ENCODE measurements around the gene TMEM59.

GRCh38 chr1:54013393-54014008 is 39.5 kb downstream of the TMEM59 start:
- TF ChIP-seq POLR2A (IDR thresholded peaks at IDR 0.05) (no peak), POLR2AphosphoS5 (IDR thresholded peaks at IDR 0.05) (no peak)

All from suprapubic skin (tissue), 4 donors.